ENCODE data around the gene DPP3. TPM values are rescaled to one million over a fixed set of nuclear protein-coding genes. Genes with fewer than 3 reads are reported as not detected.

Gene DPP3
- total RNA-seq, 1 experiment from 2014 or later = 86.7 TPM

DNA sequence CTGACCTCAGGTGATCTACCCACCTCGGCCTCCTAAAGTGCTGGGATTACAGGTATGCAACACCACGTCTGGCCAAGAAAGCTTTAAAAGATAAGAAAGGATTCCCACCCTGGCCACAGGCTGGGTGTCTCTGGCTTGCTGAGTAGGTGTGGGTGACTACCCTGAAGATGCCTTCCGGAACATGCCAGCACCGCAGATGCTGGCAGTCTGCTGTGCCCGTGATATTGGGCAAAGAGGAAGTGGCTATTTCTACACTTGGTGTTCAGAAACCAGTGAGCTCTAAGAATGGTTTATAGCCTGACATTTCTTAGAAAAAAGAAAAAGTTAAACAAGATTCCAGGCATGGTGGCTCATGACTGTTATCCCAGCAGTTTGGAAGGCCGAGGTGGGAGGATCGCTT is 47.6 kb upstream of the DPP3 start:
- H3K27ac Mint-ChIP-seq = no peak overlapping the region
- ATAC-seq (no peak), DNase-seq (ENCODE audit: low spot score) (no peak)
- ChIA-PET CTCF (interaction anchor here (1.0 to 3.0 kb wide), 5 partner anchors 14 to 59 kb away, joined by 3 to 8 read pairs (median 4); partner anchors contain the start of gene DPP3), POLR2A (no interaction called here)
- peaks cover 29% of the 10 kb centered on the region for H3K36me3 Mint-ChIP-seq
- no peaks in the 10 kb centered on the region for H3K9me3 Mint-ChIP-seq
- TF ChIP-seq ESRRA (CRISPR knock-in tag; IDR thresholded peaks at IDR 0.05; ENCODE audit: borderline replicate concordance) (no peak), TEAD1 (CRISPR knock-in tag; IDR thresholded peaks at IDR 0.05) (no peak), PRRX2 (CRISPR knock-in tag; IDR thresholded peaks at IDR 0.05) (no peak), ELF4 (CRISPR knock-in tag; IDR thresholded peaks at IDR 0.05; ENCODE audit: low read depth) (no peak), ATF1 (CRISPR knock-in tag; IDR thresholded peaks at IDR 0.05) (no peak), JUN (CRISPR knock-in tag; IDR thresholded peaks at IDR 0.05) (no peak), FOXP1 (CRISPR knock-in tag; IDR thresholded peaks at IDR 0.05; ENCODE audit: borderline replicate concordance) (no peak), NR3C1 (CRISPR knock-in tag; conservative IDR thresholded peaks at IDR 0.05; ENCODE audit: low read depth) (no peak), ZNF232 (CRISPR knock-in tag; IDR thresholded peaks at IDR 0.05) (no peak), NFE2L1 (CRISPR knock-in tag; IDR thresholded peaks at IDR 0.05) (no peak), EMX1 (CRISPR knock-in tag; IDR thresholded peaks at IDR 0.05) (no peak), NFATC4 (CRISPR knock-in tag; IDR thresholded peaks at IDR 0.05) (no peak), JAZF1 (CRISPR knock-in tag; IDR thresholded peaks at IDR 0.05) (no peak), ZNF138 (CRISPR knock-in tag; conservative IDR thresholded peaks at IDR 0.05) (no peak), GRHL2 (CRISPR knock-in tag; IDR thresholded peaks at IDR 0.05; ENCODE audit: insufficient replicate concordance, severe bottlenecking) (no peak)
- TF ChIP-seq, protein P1, sequence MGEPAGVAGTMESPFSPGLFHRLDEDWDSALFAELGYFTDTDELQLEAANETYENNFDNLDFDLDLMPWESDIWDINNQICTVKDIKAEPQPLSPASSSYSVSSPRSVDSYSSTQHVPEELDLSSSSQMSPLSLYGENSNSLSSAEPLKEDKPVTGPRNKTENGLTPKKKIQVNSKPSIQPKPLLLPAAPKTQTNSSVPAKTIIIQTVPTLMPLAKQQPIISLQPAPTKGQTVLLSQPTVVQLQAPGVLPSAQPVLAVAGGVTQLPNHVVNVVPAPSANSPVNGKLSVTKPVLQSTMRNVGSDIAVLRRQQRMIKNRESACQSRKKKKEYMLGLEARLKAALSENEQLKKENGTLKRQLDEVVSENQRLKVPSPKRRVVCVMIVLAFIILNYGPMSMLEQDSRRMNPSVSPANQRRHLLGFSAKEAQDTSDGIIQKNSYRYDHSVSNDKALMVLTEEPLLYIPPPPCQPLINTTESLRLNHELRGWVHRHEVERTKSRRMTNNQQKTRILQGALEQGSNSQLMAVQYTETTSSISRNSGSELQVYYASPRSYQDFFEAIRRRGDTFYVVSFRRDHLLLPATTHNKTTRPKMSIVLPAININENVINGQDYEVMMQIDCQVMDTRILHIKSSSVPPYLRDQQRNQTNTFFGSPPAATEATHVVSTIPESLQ (CRISPR knock-in tag; IDR thresholded peaks at IDR 0.05) = no peak
- TF ChIP-seq, protein P2, sequence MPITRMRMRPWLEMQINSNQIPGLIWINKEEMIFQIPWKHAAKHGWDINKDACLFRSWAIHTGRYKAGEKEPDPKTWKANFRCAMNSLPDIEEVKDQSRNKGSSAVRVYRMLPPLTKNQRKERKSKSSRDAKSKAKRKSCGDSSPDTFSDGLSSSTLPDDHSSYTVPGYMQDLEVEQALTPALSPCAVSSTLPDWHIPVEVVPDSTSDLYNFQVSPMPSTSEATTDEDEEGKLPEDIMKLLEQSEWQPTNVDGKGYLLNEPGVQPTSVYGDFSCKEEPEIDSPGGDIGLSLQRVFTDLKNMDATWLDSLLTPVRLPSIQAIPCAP (CRISPR knock-in tag; IDR thresholded peaks at IDR 0.05) = no peak
- TF ChIP-seq, protein P3, sequence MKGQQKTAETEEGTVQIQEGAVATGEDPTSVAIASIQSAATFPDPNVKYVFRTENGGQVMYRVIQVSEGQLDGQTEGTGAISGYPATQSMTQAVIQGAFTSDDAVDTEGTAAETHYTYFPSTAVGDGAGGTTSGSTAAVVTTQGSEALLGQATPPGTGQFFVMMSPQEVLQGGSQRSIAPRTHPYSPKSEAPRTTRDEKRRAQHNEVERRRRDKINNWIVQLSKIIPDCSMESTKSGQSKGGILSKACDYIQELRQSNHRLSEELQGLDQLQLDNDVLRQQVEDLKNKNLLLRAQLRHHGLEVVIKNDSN (CRISPR knock-in tag; IDR thresholded peaks at IDR 0.05) = no peak
- no peaks in the 10 kb centered on the region; the same call in 1 of the 2 replicates for H3K27me3 Mint-ChIP-seq (ENCODE audit: low read depth)
- no peak overlapping the region for H3K4me3 Mint-ChIP-seq
- peaks cover 2% of the 10 kb centered on the region for H3K4me1 Mint-ChIP-seq

DNA sequence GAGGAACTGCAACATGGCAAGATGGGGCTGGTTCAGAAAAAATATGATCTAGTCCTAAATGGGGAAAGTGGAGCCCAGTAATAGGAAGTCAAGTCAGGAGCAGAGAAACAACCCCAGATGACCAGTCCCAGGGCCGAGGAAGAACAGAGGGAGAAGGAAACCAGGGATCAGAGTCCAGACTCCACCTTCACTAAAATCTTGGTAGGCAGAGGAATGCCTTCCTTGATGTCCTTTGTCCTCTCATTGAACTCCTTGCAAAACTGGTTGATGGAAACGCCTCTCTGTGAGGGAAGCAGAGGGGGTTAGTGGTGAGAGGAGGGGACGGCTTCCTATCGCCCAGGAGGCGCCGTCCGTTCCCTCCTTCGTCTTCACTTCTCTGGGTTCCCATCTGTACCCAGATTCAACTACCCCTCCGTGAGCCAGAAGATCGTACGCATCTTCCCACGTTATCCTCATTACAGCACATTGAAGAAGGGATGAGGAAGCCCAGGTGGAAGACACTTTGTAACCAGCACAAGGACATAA is 42.2 kb upstream of the DPP3 start:
- no peaks in the 10 kb centered on the region; the same call in 1 of the 2 replicates for H3K27me3 Mint-ChIP-seq (ENCODE audit: low read depth)
- ATAC-seq (no peak), DNase-seq (ENCODE audit: low spot score) (no peak)
- peak overlapping the region; percentile 95 for H3K27ac Mint-ChIP-seq
- TF ChIP-seq, protein P4, sequence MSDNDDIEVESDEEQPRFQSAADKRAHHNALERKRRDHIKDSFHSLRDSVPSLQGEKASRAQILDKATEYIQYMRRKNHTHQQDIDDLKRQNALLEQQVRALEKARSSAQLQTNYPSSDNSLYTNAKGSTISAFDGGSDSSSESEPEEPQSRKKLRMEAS (CRISPR knock-in tag; IDR thresholded peaks at IDR 0.05) = no peak
- TF ChIP-seq, protein P5, sequence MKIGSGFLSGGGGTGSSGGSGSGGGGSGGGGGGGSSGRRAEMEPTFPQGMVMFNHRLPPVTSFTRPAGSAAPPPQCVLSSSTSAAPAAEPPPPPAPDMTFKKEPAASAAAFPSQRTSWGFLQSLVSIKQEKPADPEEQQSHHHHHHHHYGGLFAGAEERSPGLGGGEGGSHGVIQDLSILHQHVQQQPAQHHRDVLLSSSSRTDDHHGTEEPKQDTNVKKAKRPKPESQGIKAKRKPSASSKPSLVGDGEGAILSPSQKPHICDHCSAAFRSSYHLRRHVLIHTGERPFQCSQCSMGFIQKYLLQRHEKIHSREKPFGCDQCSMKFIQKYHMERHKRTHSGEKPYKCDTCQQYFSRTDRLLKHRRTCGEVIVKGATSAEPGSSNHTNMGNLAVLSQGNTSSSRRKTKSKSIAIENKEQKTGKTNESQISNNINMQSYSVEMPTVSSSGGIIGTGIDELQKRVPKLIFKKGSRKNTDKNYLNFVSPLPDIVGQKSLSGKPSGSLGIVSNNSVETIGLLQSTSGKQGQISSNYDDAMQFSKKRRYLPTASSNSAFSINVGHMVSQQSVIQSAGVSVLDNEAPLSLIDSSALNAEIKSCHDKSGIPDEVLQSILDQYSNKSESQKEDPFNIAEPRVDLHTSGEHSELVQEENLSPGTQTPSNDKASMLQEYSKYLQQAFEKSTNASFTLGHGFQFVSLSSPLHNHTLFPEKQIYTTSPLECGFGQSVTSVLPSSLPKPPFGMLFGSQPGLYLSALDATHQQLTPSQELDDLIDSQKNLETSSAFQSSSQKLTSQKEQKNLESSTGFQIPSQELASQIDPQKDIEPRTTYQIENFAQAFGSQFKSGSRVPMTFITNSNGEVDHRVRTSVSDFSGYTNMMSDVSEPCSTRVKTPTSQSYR (CRISPR knock-in tag; IDR thresholded peaks at IDR 0.05) = 0 out of 2 replicates have a peak, but pooled peaks have one; percentile 7
- TF ChIP-seq ESRRA (CRISPR knock-in tag; IDR thresholded peaks at IDR 0.05; ENCODE audit: borderline replicate concordance) = no peak
- TF ChIP-seq, protein P6, sequence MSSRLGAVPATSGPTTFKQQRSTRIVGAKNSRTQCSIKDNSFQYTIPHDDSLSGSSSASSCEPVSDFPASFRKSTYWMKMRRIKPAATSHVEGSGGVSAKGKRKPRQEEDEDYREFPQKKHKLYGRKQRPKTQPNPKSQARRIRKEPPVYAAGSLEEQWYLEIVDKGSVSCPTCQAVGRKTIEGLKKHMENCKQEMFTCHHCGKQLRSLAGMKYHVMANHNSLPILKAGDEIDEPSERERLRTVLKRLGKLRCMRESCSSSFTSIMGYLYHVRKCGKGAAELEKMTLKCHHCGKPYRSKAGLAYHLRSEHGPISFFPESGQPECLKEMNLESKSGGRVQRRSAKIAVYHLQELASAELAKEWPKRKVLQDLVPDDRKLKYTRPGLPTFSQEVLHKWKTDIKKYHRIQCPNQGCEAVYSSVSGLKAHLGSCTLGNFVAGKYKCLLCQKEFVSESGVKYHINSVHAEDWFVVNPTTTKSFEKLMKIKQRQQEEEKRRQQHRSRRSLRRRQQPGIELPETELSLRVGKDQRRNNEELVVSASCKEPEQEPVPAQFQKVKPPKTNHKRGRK (CRISPR knock-in tag; IDR thresholded peaks at IDR 0.05; ENCODE audit: borderline replicate concordance) = no peak
- TF ChIP-seq, protein P7, sequence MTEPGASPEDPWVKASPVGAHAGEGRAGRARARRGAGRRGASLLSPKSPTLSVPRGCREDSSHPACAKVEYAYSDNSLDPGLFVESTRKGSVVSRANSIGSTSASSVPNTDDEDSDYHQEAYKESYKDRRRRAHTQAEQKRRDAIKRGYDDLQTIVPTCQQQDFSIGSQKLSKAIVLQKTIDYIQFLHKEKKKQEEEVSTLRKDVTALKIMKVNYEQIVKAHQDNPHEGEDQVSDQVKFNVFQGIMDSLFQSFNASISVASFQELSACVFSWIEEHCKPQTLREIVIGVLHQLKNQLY (CRISPR knock-in tag; IDR thresholded peaks at IDR 0.05) = no peak
- H3K4me1 Mint-ChIP-seq = peaks cover 10% of the 10 kb centered on the region
- peaks cover 17% of the 10 kb centered on the region for H3K9me3 Mint-ChIP-seq
- ChIA-PET CTCF (interaction anchor here (0.6 to 3.2 kb wide), 32 partner anchors 9 to 547 kb away, joined by 3 to 52 read pairs (median 10); partner anchors contain the start of genes ACTN3, B4GAT1, CCDC85B and CD248), POLR2A (interaction anchor here (0.6 to 1.7 kb wide), 10 partner anchors 9 to 200 kb away, joined by 3 to 14 read pairs (median 5); partner anchors contain the start of genes ACTN3, DPP3, NPAS4 and PELI3)
- peaks cover 33% of the 10 kb centered on the region for H3K36me3 Mint-ChIP-seq
- H3K4me3 Mint-ChIP-seq = peak overlapping the region; percentile 95

Measured in WTC11 (cell line).